HG02759 (cell line): ENCODE results near the gene CELF4.

Experiments used
- ATAC-seq: cut with Tn5 transposase; IDR thresholded peaks from one replicate; pipeline ENCODE4 v1.9.1; 2021; ENCODE audit warnings: mild to moderate bottlenecking, moderate library complexity; ENCODE audit not compliant: unreplicated experiment

CELF4 gene

DNA sequence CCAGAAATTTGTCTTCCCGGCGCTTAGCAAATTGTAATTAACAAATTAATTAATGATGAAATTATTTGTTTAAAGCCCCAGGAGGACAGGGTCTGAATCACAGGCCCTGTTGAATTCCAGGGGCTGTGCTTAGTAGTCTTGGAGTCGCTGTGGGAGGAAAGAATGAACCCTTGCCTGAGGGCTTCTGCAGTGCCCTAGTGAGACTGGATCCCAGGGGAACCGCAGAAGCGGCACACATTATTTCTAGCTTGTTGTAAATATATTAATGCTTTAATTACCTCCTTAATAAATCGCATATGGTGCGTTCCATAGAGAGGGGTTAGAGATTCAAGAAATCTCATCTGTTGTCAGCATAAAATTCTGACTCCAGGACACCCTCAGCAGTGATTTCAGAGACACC is 235.4 kb downstream of the CELF4 start:
- ATAC-seq = no peak

DNA sequence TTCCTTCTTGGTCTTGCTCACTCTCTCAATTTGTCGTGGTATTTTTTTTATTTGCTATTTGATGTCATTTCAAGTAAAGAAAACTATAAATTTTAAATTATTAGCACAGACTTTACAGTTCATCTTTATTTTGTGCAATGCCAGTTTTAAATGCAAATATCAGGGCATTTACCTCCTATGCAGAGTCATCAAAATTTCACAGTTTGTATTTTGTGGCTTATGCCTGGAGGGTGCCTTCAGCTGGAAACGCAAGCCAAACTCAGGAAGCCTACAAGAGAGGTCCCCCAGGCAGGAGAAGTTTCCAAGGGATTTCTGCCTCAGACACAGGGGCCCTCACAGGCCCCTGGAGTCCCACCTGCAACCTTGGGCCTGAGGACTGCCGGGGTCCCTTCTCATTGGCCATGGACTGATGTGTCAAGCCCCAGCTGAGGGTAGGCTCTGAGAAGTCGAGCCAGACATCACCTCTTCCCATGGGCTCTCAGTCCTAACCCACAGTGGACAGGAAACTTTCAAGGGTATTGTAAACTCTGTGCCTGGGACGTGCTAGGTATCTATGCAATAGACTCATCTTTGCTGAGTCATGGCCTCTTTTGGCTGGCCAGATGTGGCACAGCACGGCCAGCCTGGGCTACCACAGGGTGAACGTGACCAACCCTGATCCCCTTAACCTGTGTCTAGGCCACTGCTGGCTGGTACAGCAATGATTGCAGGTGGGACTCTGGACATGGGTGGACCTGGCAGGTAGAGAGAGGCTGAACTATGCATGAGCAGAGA is 236.5 kb downstream of the CELF4 start:
- ATAC-seq = no peak

DNA sequence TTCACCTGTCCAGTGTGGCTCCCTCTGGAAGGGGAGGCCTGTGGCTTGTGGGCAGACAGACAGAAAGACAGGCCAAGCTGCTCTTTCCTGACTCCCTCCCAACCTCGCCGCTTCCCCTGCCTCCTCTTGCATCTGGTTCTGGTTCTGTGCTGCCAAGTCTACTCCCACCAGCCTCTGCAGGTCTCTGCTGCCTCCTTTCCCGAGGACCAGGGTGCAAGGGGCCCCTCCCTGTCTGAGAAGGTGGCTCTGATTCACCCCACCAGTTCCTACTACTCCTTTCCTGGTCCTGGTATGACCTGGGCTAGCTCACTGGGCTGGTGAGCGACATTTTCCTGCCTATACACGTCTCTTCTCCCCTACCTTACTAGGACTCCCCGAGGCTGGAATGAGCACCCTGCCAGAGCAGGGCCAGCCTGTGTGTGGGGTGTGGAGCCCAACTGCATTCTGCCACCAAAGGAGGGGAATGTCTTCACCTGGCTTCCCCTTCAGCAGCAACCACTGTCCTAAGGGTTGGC is 238.5 kb downstream of the CELF4 start:
- ATAC-seq = no peak

DNA sequence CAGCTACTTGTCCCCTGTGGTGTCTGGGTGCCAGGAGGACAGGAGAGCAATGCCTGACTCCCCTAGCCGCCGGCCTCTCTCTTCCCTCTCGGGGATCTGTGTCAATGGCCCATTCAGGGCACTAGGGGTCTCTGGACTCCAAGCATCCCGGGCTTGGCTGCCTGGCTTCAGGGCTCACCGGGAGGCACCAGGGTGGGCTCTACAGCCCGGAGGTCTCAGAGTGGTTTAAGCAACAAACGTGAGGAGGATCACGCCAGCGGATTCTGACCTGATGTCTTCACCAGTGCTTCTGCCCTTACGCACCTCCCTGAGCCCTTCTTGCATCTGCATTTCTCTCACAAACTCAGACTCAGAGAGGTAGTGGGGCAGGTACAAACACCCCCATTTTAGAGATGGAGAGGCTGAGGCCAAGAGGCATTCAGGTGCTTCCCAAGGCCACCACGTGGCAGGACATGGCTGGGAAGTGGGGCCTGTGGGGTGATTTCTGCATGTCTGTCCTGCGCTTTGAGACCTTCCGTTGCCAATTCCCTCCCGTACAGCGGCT is 243.0 kb downstream of the CELF4 start:
- peak; percentile 89 for ATAC-seq

DNA sequence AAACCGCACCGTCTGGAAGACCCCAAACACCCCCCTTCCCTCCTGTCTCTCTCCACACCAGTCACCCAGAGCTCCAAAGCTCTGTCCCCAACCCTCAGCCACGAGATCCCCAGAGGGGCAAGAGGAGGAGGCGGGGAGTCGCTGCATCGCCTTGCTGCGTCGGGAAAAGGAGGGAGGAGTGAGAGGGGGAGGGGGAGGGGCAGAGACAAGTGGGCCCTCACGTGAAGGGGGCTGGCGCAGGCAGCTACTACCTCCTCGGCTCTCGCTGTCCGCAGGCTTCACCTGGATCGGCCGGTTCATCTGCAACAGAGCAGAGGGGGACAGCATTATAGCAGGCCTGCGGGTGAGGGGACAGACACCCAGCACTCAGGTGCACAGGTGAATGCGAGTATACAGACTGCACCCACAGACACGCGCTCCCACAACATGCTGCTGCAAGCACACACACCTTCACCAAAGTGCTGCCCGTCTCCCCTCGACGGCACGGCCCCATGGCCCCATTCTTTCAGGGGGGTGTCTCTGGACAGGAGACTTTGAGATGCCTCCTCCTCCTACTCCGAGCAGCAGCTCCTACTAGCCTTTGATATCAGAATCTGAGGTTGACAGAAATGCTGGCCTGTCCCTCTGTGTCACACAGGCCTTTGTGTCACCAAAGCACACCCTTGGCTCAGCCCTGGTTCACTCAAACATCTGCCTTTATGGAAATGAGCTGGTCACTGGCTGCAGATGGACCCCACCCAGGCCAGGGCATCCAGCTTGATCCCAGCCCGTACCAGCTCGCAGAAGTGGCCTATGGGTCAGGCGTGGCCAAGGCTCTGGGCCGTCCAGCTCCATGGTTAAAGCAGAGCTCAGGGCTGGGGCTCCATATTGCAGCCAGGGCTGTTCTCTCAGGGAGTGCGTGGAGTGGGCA is 243.8 kb downstream of the CELF4 start:
- no peak for ATAC-seq

DNA sequence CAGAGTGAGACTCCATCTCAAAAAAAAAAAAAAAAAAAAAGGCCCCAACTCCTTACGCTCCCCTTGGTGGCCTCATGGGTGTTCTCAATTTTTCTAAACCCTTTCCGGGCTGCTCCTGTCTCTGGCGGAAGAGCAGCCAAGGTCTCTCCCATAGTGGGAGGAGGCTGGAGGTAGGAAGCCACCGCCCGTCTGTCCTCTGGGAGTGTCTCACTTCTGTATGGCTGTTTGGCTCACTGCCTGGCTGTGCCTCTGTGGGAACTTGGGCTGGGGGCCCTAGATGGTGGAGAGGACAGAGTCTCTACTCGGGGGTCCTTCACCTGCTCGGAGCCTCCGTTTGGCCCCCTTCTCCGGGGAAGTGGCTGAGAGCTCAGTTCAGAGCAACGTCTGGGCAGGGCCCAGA is 245.3 kb downstream of the CELF4 start:
- ATAC-seq = no peak

DNA sequence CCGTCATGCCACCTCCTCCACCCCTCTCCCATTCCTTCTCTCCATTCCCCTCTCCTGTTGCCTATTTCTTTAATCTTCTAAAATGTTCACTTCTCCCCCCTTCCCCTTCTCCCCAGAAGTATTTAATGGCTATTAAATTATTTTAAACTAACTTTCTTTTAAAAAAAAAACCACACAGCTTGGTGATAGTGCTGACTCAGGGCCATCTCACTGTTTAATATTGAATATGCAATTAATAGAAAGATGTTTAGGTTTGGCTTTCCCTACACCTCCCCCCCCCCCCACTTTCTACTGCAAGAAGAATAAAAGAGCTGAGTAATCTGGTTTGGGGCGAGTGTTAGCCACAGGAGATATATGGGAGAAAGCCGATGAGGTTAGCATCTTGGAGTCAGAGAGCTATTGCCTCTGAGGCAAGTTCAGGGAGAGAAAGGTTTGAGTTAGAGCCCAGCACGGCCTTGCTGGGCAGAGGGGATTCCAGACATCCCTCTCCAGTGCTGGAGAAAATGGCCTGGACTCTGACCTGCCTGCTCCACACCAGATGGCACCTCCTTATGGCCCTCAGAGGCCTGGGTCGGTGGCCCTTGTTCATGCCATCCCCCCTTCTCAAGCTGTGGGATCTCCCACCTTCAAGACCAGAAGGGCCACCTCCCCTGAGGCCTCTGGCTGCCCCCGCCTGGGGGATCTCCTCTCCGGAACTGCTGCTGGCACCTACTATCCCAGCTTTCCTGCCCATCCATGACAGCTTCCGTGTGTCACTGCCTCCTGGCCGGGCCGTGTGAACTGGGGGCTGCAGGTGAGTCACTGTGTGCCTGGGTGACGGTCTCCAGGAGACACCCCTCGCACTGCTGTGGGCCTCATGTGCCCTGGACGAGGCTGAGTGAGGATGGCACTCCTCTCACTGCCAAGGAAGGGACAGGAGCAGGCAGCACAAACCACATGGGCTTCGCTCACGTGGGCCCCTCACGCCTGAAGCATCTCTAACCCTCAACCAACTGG is 246.9 kb downstream of the CELF4 start:
- no peak for ATAC-seq

DNA sequence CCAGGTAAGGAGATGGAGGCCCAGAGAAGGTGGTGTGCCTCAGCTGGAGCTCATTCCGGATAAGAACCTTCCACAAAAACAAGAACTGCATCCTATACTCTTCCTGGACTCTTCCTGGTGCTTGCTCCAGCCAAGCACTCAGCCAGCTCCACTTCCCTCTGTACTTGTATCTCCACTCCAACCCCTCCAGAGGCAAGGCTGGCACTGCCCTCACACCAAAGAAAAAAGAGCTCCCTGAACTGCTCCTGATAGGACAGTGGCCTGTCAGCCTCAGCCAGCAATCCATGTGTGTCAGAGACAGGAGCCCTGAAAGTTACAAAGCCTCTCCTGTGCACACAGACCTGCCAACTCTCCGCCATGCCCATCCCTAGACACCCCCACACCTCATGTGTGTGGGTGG is 248.1 kb downstream of the CELF4 start:
- no peak for ATAC-seq

DNA sequence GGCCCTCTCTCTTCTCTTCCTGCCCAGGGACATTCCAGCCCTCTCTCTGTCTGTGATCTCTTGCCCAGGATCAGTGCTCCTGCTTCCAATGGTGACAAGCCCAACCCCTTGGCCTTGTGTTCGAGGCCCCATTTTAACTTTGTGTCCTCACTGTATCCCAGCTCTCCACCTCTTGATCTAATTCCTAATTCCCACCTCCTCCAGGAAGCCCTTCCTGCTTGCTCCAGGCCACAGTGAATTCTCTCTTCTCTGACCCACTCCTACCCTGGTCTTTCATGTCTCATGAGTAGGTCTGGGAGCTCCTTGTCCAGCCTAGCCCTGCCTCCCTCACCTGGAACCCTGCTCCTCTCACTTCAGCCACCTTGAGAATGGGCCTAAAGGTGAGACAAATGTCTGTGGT is 249.1 kb downstream of the CELF4 start:
- no peak for ATAC-seq

DNA sequence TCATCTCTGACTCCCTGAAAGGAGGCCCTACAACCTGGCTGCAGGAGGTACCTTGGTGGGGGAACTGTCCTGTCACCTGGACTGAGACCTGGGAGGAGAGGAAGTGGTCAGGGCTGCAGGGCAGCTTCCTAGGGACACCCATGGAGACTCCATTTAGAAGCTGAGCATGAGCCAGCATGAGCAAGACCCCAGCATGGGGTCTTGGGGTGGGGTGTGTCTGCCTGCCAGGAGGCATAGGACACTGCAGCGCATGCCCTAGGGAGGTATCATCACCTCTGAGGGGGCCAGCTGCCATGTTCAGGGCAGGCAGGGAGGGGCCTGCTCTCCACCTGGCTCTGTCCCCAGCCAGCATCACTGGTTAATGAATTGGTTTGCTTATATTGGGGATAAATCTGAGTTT is 249.7 kb downstream of the CELF4 start:
- no peak for ATAC-seq

DNA sequence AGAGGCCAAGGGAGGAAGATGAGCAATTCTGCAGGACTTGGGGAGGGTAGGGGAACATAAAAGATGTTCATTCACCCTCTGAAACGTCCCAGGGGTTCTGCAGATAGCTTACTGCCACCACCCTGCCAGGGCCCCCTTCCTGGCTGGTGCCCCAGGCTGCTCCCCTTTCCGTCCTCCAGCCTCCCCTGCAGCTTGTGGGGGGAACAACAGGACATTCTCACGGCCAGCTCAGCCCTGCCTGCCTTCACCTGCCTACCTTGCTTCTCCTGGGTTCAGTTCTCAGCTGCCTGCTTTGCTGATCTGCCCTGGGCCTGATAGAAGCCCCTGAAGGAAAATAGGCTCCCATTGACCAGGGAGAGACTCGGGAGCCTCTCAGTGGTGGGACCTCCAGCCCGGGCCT is 251.1 kb downstream of the CELF4 start:
- no peak for ATAC-seq

DNA sequence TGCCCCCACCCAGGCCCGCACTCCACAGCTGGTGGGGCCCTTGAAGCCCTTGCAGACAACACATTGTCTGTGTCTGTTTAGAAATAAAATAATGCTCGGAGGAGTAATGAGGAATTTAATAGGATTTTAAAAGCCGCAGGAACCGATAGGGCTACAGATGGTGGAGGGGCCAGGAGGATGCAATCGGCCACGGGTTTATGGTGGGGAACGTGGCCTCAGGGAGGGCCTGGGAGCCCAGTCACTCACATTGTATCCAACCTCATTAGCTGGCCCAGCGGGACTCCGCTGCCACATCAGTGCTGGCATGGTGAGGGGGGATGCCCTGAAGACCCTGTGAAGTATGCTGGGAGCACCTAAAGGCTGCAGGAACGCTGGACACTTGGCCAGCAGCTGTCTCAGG is 252.0 kb downstream of the CELF4 start:
- no peak for ATAC-seq

DNA sequence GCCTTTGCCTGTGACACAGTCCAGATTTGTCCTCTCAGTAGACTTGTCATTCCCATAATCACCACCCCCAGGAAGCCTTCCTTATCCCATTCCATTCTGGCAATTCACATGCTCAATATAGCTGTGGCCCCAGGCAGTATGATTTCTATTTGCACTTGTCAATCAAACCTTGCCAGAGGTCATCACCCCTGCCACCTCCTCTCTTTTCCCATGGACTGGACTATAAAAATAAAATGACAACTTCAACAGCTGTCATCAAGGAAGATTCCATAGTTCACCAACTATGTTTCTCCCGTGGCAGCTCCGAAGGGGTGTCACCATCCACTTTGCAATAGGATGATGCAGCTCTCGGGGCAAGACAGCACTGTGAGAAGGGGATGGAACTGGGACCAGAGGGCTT is 255.7 kb downstream of the CELF4 start:
- ATAC-seq = no peak

DNA sequence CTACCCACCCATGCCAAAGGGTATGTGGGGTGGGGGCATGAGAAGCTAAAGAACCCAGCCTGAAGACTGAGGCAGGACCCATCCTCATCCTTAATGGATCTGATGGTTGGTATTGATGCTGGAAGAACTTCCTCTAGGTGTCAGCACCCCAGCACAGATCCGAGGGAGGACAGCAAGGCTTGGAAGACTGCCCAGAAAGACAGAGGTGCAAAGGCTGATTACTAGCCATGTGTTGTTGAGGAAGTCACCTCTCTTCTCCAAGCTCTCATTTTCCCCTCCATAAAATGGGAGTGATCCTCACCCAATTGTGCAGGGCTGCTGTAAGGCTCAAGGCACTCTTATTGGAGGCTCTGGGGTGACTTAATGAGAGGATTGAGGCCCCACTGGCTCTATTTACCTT is 256.5 kb downstream of the CELF4 start:
- no peak for ATAC-seq

DNA sequence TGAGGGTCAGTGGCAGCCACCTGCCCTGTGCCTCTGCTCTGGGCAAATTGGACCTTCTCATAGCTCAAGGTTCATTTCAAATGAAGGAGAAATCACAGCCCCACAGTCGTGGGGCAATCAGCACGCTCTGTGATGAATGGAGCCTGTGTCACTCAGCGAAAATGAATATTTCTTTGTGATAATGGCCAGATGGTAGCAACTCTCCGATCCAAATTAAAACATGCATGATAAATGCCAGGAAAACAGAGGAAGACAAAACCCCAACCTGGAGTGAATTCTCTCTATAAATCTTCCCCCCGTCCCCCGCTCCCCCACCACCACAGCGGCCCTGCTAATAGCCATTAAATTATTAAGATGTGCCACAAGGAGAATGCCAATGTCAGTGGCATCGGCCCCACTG is 258.4 kb downstream of the CELF4 start:
- no peak for ATAC-seq

DNA sequence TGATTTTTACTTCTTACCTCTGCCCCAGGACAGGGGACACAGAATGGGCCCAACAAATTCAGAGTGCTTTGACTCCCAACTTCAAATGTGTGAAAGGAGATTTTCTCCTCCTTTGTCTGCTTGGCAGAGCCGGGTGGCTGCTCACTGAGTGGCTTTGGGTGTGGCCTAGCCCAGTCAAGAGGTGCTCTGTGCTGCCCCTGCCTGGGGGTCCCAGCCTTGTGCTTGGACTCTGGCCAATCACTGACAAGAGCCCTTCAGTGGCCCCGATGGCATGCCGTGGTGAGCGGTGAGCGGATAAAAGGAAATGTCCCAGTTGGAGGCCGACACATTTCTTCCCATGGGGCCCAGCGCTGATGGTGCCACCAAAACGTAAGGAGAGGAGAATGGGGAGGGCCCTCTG is 259.2 kb downstream of the CELF4 start:
- ATAC-seq = no peak

DNA sequence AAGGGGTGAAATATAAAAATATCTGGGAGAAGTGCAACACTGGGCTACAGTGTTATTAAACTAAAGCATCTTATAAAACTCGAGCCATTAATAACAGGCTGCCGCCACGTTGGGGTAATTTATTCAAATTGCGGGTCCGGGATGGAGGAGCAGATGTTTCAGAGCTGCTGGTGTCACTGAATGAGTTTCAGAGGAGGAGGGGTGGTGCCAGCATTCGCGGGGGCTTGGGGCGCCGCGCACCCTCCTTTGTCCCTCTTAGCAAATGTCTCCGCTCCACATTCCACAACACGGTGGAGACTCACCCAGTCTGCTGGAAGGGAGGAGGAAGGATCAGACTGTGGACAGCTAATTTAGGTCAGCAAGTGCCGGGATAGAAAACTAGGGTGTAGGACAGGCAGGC is 260.5 kb downstream of the CELF4 start:
- ATAC-seq = no peak

DNA sequence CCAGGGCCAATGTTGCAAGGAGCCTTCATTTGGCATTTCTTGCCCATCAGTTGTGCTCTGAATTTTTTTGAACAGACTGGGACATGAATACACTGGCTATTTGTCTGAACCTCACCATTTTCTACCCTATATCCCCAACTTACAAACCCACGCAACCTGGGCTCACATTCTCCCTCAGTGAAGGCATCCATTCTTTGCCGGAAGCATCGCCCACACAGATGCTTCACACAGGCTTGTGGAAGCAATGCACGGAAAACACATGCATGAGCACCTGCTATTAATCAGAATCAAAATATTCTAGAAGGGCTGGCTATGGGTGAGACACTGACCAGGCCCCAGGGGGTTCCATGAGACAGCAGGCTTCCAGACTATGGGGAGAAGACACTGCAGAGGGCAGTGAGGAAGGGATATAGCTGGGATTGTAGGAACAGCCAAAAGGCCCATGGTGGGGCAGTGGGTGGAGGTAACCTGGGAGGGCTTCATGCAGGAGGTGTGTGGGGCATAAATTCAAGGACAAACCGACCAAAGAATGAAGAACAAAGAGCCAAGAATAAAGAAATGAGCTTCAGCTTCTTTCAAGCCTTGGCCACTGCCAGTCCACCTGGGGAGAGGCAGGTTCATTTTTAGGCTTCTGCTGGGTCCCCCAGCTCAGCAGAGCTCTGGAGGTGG is 261.5 kb downstream of the CELF4 start:
- ATAC-seq = no peak

DNA sequence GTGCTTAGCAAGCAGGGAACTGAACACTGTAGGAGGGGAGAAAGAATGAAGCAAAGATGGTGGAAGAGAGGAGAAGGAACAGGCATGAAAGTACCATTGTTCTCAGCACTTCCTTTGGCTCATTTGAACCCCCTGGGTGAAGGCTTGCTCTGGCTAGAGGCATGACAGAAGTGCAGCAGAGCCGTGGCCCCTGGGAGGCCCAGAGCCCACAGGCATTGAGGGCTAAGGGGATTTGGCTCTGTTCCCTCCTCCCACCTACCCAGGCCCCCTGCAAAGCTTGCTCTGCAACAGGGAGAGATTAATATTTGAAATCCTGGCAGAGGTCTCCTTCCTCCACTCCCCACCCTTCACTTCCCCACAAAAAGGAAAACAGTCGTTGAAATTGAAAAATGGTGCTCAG is 262.6 kb downstream of the CELF4 start:
- no peak for ATAC-seq

DNA sequence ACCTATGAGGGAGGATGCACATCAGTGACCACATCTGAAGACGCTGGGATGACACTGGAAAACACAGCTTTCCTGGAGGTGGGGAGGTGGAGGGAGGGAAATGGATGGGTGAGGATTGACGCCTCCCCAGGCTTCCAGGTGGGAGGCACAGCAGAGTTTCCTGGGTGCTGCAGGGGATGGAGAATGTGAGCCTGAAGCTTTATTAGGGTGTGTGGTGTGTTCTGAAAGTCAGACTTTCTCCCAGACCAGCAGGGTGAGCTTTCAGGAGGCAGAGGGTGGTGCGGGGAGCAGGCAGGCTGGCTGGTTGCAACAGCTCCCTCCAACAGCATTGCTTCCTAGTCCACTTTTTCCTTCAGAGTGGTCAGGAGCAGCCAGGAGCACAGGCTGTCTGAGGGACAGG is 263.1 kb downstream of the CELF4 start:
- no peak for ATAC-seq
